Heart left ventricle (tissue), 13 donors: ENCODE measurements around the gene TMEM123.

Experiments
- CTCF ChIP-seq, 12 donors: fragments of 200-600 bp; sonication (generic) in 4 of 12; IDR thresholded peaks; one replicate each; pipeline versions ENCODE4 v1.5.0 to v1.8.0; 2018 to 2022; ENCODE audit warnings: antibody characterized with exemption in 12 of 12, mild to moderate bottlenecking in 5 of 12
- POLR2A ChIP-seq, 2 donors: fragments of 450-650 bp; IDR thresholded peaks; one replicate each; pipeline ENCODE4 v1.6.1; 2017; ENCODE audit warnings: antibody characterized with exemption in 2 of 2, mild to moderate bottlenecking in 2 of 2, moderate library complexity in 2 of 2
- donor health status: ischemic (EF 13 %, LVEDD 7.1; RV severe dilation, severe dysfunction).
- donor health status: DM: no; HTN: yes; CAD: no.
- donor health status: DM: no; HTN: no; CAD: no.
- donor health status: ischemic (EF 25% LVEDD 6.9; RV normal size, moderate dysfunction).
- donor health status: ischemic (EF 25% LVEDD 5.7; RV mildly dilated, moderate dysfunction).
- donor health status: ischemic (EF 35%, LVEDD 5.7; RV mildly dilated, moderate dysfunction).
- donor health status: nonischemic (EF 11% LVEDD 7.7; RV severe dilation, severe dysfunction).
- donor health status: DM: yes; HTN: yes; CAD: no.
- donor health status: PGD.
- donor health status: ischemic (EF 29% LVEDD 5.4; RV normal size, mild dysfunction).
- donor health status: nonischemic (EF 23%, LVEDD 6.1; RV moderate dilation, normal function).

- no peak for TF ChIP-seq CTCF (IDR thresholded peaks at IDR 0.05)
- no peak for TF ChIP-seq POLR2A (IDR thresholded peaks at IDR 0.05)
These were observed 35.6 kb upstream of the TMEM123 start for GRCh38 chr11:102488208-102488607.
